H1 (cell line): Measurements from ENCODE around the gene DOCK1. TPM values are rescaled to one million over a fixed set of nuclear protein-coding genes. Genes with fewer than 3 reads are reported as not detected.

Experiments
- CTCF ChIA-PET: fragments of 300-600 bp; sonication (Branson Sonifier 250); formaldehyde crosslinking; loops from one replicate; lab custom pipeline; 2021; ENCODE audit not compliant: partially characterized antibody; lab: Charles Lee
- POLR2A ChIA-PET: fragments of 300-600 bp; sonication (Branson Sonifier 250); formaldehyde crosslinking; loops from one replicate; lab custom pipeline; 2021; ENCODE audit warnings: inconsistent platforms; ENCODE audit not compliant: partially characterized antibody; lab: Charles Lee
- DNase-seq, 2 experiments: peaks; one replicate each; pipeline versions ENCODE4 v3.0.0 to v3.0.0-alpha.2; 2010 to 2022; ENCODE audit warnings: low spot score in 2 of 2, low read depth in 1 of 2, mixed read lengths in 1 of 2
- FAIRE-seq: peaks from 2 replicates; lab custom pipeline; 2011; peaks lifted over from hg19 to GRCh38; lab: Jason Lieb, UNC
- H2AFZ ChIP-seq: 2 replicates; pipeline ENCODE4 v1.8.1; 2012; ENCODE audit warnings: low read length, inconsistent platforms
- H2AK5ac ChIP-seq: 2 replicates; pipeline ENCODE4 v1.6.1; 2013; ENCODE audit warnings: low read depth, low read length
- H2BK120ac ChIP-seq: replicated peaks from 2 replicates; pipeline ENCODE3; 2013; ENCODE audit warnings: low read depth, low read length, inconsistent platforms
- H2BK12ac ChIP-seq: 2 replicates; pipeline ENCODE4 v1.6.1; 2013; ENCODE audit warnings: low read depth, low read length
- H2BK15ac ChIP-seq: 2 replicates; pipeline ENCODE4 v1.6.1; 2013; ENCODE audit warnings: low read length
- H2BK20ac ChIP-seq: 2 replicates; pipeline ENCODE4 v1.6.1; 2013; ENCODE audit warnings: low read length
- H2BK5ac ChIP-seq: 2 replicates; pipeline ENCODE4 v1.6.1; 2013; ENCODE audit warnings: low read depth, low read length
- H3K14ac ChIP-seq: 2 replicates; pipeline ENCODE4 v1.6.1; 2013; ENCODE audit warnings: inconsistent platforms; ENCODE audit not compliant: insufficient read length
- H3K18ac ChIP-seq: 2 replicates; pipeline ENCODE4 v1.6.1; 2013; ENCODE audit warnings: low read length; ENCODE audit errors: extremely low read depth
- H3K23ac ChIP-seq: 2 replicates; pipeline ENCODE4 v1.6.1; 2013; ENCODE audit warnings: inconsistent platforms; ENCODE audit not compliant: insufficient read length
- H3K23me2 ChIP-seq: 2 replicates; pipeline ENCODE4 v1.6.1; 2013; ENCODE audit warnings: low read depth, low read length
- H3K27ac ChIP-seq: 2 replicates; pipeline ENCODE4 v1.6.1; 2011; ENCODE audit warnings: low read depth, low read length, inconsistent platforms
- H3K27me3 ChIP-seq, 4 experiments: replicated peaks in 1 of 4; 1 replicate in 1 of 4; 2 replicates in 3 of 4; pipeline versions ENCODE4 v1.6.1 to v1.8.1; 2011 to 2013; ENCODE audit warnings: low read length in 3 of 4, mild to moderate bottlenecking in 3 of 4, inconsistent platforms in 2 of 4, mixed read lengths in 2 of 4, moderate library complexity in 1 of 4; ENCODE audit not compliant: control insufficient read depth in 3 of 4, insufficient read depth in 3 of 4; ENCODE audit errors: extremely low read depth in 1 of 4
- H3K36me3 ChIP-seq, 4 experiments: 2 replicates each; pipeline versions ENCODE4 v1.6.1 to v1.8.1; 2011 to 2013; ENCODE audit warnings: mild to moderate bottlenecking in 4 of 4, low read length in 3 of 4, moderate library complexity in 2 of 4, control low read depth in 1 of 4, inconsistent platforms in 1 of 4; ENCODE audit not compliant: insufficient read depth in 4 of 4, control insufficient read depth in 2 of 4
- H3K4ac ChIP-seq: replicated peaks from 2 replicates; pipeline ENCODE3; 2013; ENCODE audit warnings: low read length, low read depth, mixed read lengths, inconsistent platforms; ENCODE audit not compliant: insufficient read length
- H3K4me1 ChIP-seq, 4 experiments: replicated peaks in 1 of 4; 1 replicate in 1 of 4; 2 replicates in 3 of 4; pipeline versions ENCODE4 v1.6.1 to v1.8.1; 2011 to 2013; ENCODE audit warnings: low read length in 3 of 4, inconsistent platforms in 2 of 4, mixed read lengths in 1 of 4; ENCODE audit not compliant: insufficient read depth in 4 of 4, control insufficient read depth in 3 of 4
- H3K4me2 ChIP-seq, 2 experiments: 2 replicates each; pipeline versions ENCODE4 v1.6.1 to v1.8.1; 2011 to 2013; ENCODE audit warnings: low read depth in 2 of 2, low read length in 2 of 2, control low read depth in 1 of 2, inconsistent platforms in 1 of 2, mild to moderate bottlenecking in 1 of 2; ENCODE audit not compliant: insufficient read depth in 1 of 2
- H3K4me3 ChIP-seq, 4 experiments: fragments of 200-600, 300-600 bp in 1 of 4; sonication (generic), shearing (Covaris generic), sonication (Bioruptor Twin) in 1 of 4; 2 replicates each; pipeline versions ENCODE4 v1.5.1 to v1.8.1; 2011 to 2016; ENCODE audit warnings: low read length in 4 of 4, low read depth in 3 of 4, control low read depth in 2 of 4, inconsistent platforms in 2 of 4, mild to moderate bottlenecking in 2 of 4, mixed read lengths in 1 of 4, moderate library complexity in 1 of 4; ENCODE audit not compliant: insufficient read depth in 2 of 4; ENCODE audit errors: extremely low read depth in 1 of 4
- H3K56ac ChIP-seq: replicated peaks from 2 replicates; pipeline ENCODE3; 2013; ENCODE audit warnings: low read depth, mild to moderate bottlenecking, mixed read lengths, low read length, inconsistent platforms; ENCODE audit not compliant: insufficient read length
- H3K79me1 ChIP-seq: 2 replicates; pipeline ENCODE4 v1.6.1; 2013; ENCODE audit warnings: low read depth, low read length, control low read depth
- H3K79me2 ChIP-seq, 2 experiments: 2 replicates each; pipeline versions ENCODE4 v1.6.1 to v1.8.1; 2012 to 2013; ENCODE audit warnings: low read length in 2 of 2, mild to moderate bottlenecking in 2 of 2, inconsistent platforms in 1 of 2; ENCODE audit not compliant: insufficient read depth in 2 of 2, control insufficient read depth in 1 of 2
- H3K9ac ChIP-seq, 4 experiments: replicated peaks in 1 of 4; 1 replicate in 1 of 4; 2 replicates in 3 of 4; pipeline versions ENCODE4 v1.6.1 to v1.8.1; 2011 to 2013; ENCODE audit warnings: low read depth in 3 of 4, low read length in 3 of 4, control low read depth in 2 of 4, mild to moderate bottlenecking in 2 of 4, moderate library complexity in 2 of 4, inconsistent platforms in 1 of 4; ENCODE audit errors: extremely low read depth in 1 of 4
- H3K9me3 ChIP-seq, 2 experiments: 2 replicates each; pipeline versions ENCODE4 v1.6.1 to v1.8.1; 2012 to 2013; ENCODE audit warnings: mild to moderate bottlenecking in 2 of 2, moderate library complexity in 2 of 2, control low read depth in 1 of 2, inconsistent platforms in 1 of 2, low read depth in 1 of 2, low read length in 1 of 2, mixed read lengths in 1 of 2; ENCODE audit not compliant: insufficient read depth in 2 of 2
- H4K20me1 ChIP-seq, 2 experiments: replicated peaks in 1 of 2; 2 replicates each; pipeline versions ENCODE3 to v1.8.1; 2011 to 2013; ENCODE audit warnings: inconsistent platforms in 2 of 2, low read length in 2 of 2, mild to moderate bottlenecking in 1 of 2; ENCODE audit not compliant: insufficient read depth in 2 of 2, control insufficient read depth in 1 of 2
- H4K5ac ChIP-seq: 2 replicates; pipeline ENCODE4 v1.6.1; 2013; ENCODE audit warnings: low read length, low read depth, mixed read lengths, inconsistent platforms; ENCODE audit not compliant: insufficient read length
- H4K8ac ChIP-seq: 2 replicates; pipeline ENCODE4 v1.8.0; 2013; ENCODE audit warnings: mild to moderate bottlenecking, moderate library complexity, low read length, inconsistent platforms; ENCODE audit not compliant: insufficient read depth; ENCODE audit errors: extremely low read depth
- H4K91ac ChIP-seq: replicated peaks from 2 replicates; pipeline ENCODE3; 2013; ENCODE audit warnings: low read length, mixed read lengths, inconsistent platforms; ENCODE audit not compliant: insufficient read length
- CHD2 ChIP-seq: IDR thresholded peaks from 2 replicates; pipeline ENCODE4 v1.6.1; 2012; ENCODE audit warnings: low read length, improper control_type of control experiment
- CREB1 ChIP-seq: IDR thresholded peaks from 2 replicates; pipeline ENCODE4 v1.6.1; 2012; ENCODE audit warnings: inconsistent platforms
- EZH2 ChIP-seq: fragments of 200-600 bp; sonication (generic); IDR thresholded peaks from 2 replicates; pipeline ENCODE4 v1.7.1; 2012; ENCODE audit warnings: low read depth, mild to moderate bottlenecking, moderate library complexity, low read length, inconsistent platforms; ENCODE audit not compliant: severe bottlenecking
- JUND ChIP-seq: IDR thresholded peaks from 2 replicates; pipeline ENCODE4 v1.6.1; 2011; ENCODE audit warnings: mild to moderate bottlenecking, improper control_type of control experiment, low read length
- MAFK ChIP-seq: IDR thresholded peaks from 2 replicates; pipeline ENCODE4 v1.6.1; 2012; ENCODE audit warnings: low read depth, mild to moderate bottlenecking, improper control_type of control experiment, low read length
- RBBP5 ChIP-seq: IDR thresholded peaks from 2 replicates; pipeline ENCODE4 v1.7.1; 2012; ENCODE audit warnings: low read depth, mild to moderate bottlenecking, inconsistent platforms, low read length, moderate library complexity, borderline replicate concordance
- SIX5 ChIP-seq: IDR thresholded peaks from 2 replicates; pipeline ENCODE4 v1.6.1; 2011; ENCODE audit warnings: mild to moderate bottlenecking, low read depth, low read length
- SP4 ChIP-seq: IDR thresholded peaks from 2 replicates; pipeline ENCODE4 v1.6.1; 2012; ENCODE audit warnings: low read length, inconsistent platforms
- TAF1 ChIP-seq: IDR thresholded peaks from 2 replicates; pipeline ENCODE4 v1.6.1; 2011; ENCODE audit warnings: mild to moderate bottlenecking, low read depth, low read length
- TAF7 ChIP-seq: optimal IDR thresholded peaks from 2 replicates; pipeline ENCODE3; 2011; ENCODE audit warnings: low read depth, mild to moderate bottlenecking, inconsistent platforms, low read length, moderate library complexity, borderline replicate concordance
- TBP ChIP-seq: IDR thresholded peaks from 2 replicates; pipeline ENCODE4 v1.6.1; 2011; ENCODE audit warnings: low read depth, low read length, improper control_type of control experiment
- TEAD4 ChIP-seq: IDR thresholded peaks from 2 replicates; pipeline ENCODE4 v1.6.1; 2012; ENCODE audit warnings: low read depth, low read length, inconsistent platforms, mixed read lengths
- WGBS, 2 experiments: shearing (Covaris generic) in 1 of 2; methylation state at CpG; one replicate each; pipeline versions ENCODE4 v1.1.6 to v1.1.7; 2013 to 2015; ENCODE audit warnings: low lambda C conversion rate in 2 of 2, mixed read lengths in 2 of 2, inconsistent platforms in 1 of 2, low coverage in 1 of 2, missing lambda C conversion rate in 1 of 2; ENCODE audit not compliant: insufficient replicate concordance in 2 of 2, insufficient coverage in 1 of 2, insufficient read length in 1 of 2; ENCODE audit errors: extremely low coverage in 1 of 2, missing lambda C conversion rate in 1 of 2; 5-methylcytosine and 5-hydroxymethylcytosine counted together
- polyA plus RNA-seq, 7 experiments: library from polyadenylated mRNA; depleted of rRNA in 3 of 7; stranded (reverse) in 5 of 7; unstranded in 2 of 7; fragments of >200 nt in 5 of 7; fragments of 200-250 nt in 2 of 7; gene quantifications; 1 replicate in 5 of 7; 2 replicates in 1 of 7; 4 replicates in 1 of 7; pipeline versions ENCODE4 v1.2.1 to v1.2.3, GENCODE V29; 2011 to 2013; ENCODE audit warnings: missing spikeins in 2 of 7, mixed read lengths in 2 of 7
- total RNA-seq: library from RNA; stranded (reverse); fragmentation: NEBNext Ultra II Directional; extraction: Animal tissue kit (Norgen Biotek cat#: 25700); gene quantifications from 2 replicates; pipeline ENCODE4 v1.2.1, GENCODE V29; 2021
- TF ChIP-seq, protein P1 (sequence below): IDR thresholded peaks from 2 replicates; pipeline ENCODE4 v1.6.1; 2012; ENCODE audit warnings: inconsistent platforms

The DOCK1 gene
- total and polyA plus RNA-seq, 2 of the 8 experiments (the other 6 are each of a cell fraction or from before 2014, with no cell fraction given): 11.6 to 53.0 TPM

DNA sequence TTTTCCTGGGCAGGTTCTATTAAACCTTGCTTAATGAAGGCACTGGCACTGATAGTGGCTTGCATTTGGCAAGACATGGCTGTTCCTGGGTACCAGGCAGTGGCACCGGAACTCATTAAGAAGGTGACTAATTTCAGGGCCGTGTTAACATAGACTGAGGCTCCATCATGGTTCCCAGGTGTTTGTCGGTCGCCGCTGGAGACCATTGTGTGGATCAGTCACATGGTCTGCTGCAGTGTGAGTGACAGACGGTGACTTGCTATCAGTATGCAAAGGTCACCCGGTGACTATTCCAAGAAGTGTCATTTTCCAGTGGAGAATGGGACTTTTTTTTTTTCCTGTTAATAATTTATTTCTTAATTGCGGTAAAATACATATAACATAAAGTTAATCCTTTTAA is 184.9 kb downstream of the DOCK1 start:
- no peak overlapping the region for H4K91ac ChIP-seq
- H3K36me3 ChIP-seq: no peaks in the 10 kb centered on the region
- H2BK12ac ChIP-seq: no peak overlapping the region
- TF ChIP-seq SP4 (no peak), CREB1 (no peak), EZH2 (no peak), TEAD4 (no peak), JUND (no peak), SIX5 (no peak), TAF1 (no peak), TBP (no peak), TAF7 (no peak), MAFK (no peak), RBBP5 (no peak), CHD2 (no peak)
- TF ChIP-seq, protein P1, sequence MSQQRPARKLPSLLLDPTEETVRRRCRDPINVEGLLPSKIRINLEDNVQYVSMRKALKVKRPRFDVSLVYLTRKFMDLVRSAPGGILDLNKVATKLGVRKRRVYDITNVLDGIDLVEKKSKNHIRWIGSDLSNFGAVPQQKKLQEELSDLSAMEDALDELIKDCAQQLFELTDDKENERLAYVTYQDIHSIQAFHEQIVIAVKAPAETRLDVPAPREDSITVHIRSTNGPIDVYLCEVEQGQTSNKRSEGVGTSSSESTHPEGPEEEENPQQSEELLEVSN: no peak
- H3K79me1 ChIP-seq: peaks cover 2% of the 10 kb centered on the region; the same call in 1 of the 2 replicates
- no peaks in the 10 kb centered on the region for H3K9me3 ChIP-seq
- H3K14ac ChIP-seq: no peak overlapping the region
- no peak overlapping the region for H2BK5ac ChIP-seq
- FAIRE-seq: no peak
- no peaks in the 10 kb centered on the region for H3K27me3 ChIP-seq
- no peaks in the 10 kb centered on the region for H3K4me1 ChIP-seq
- no peak overlapping the region for H2BK15ac ChIP-seq
- H2BK20ac ChIP-seq: no peak overlapping the region
- H4K20me1 ChIP-seq: peaks cover 0 to 1% of the 10 kb centered on the region in 2 experiments
- H3K23me2 ChIP-seq: no peaks in the 10 kb centered on the region
- no peak overlapping the region for H2AFZ ChIP-seq
- no peak overlapping the region for H3K23ac ChIP-seq
- no peak overlapping the region for H3K56ac ChIP-seq
- no peak overlapping the region for H3K27ac ChIP-seq
- no peak overlapping the region for H2BK120ac ChIP-seq
- H3K79me2 ChIP-seq: no peaks in the 10 kb centered on the region
- no peak overlapping the region for H3K18ac ChIP-seq
- no peak overlapping the region for H4K8ac ChIP-seq
- DNase-seq: no peak
- no peak overlapping the region for H3K4ac ChIP-seq
- POLR2A ChIA-PET: no interaction called here
- H3K9ac ChIP-seq: no peak overlapping the region
- no peak overlapping the region for H2AK5ac ChIP-seq
- H4K5ac ChIP-seq: no peak overlapping the region
- no peak overlapping the region for H3K4me3 ChIP-seq
- no peak overlapping the region for H3K4me2 ChIP-seq
- WGBS, 2 experiments: 93% methylated on average over 8 of the region's 8 CpGs; no CpG with 5 or more reads in 1 of the 2 experiments
- CTCF ChIA-PET: no interaction called here
